HG03103 (cell line): ENCODE data around the gene SUMO3.
A peak's percentile ranks its signal among the peaks of the same experiment; 100 is the strongest.
"Not testable (repeated sequence)": the region's sequence is repeated elsewhere in the genome, so short reads cannot be mapped to it uniquely, and the experiment has no call there.

Experiments
- ATAC-seq: cut with Tn5 transposase; IDR thresholded peaks from one replicate; pipeline ENCODE4 v1.9.1; 2021; ENCODE audit warnings: low read depth; ENCODE audit not compliant: unreplicated experiment

Gene SUMO3

DNA sequence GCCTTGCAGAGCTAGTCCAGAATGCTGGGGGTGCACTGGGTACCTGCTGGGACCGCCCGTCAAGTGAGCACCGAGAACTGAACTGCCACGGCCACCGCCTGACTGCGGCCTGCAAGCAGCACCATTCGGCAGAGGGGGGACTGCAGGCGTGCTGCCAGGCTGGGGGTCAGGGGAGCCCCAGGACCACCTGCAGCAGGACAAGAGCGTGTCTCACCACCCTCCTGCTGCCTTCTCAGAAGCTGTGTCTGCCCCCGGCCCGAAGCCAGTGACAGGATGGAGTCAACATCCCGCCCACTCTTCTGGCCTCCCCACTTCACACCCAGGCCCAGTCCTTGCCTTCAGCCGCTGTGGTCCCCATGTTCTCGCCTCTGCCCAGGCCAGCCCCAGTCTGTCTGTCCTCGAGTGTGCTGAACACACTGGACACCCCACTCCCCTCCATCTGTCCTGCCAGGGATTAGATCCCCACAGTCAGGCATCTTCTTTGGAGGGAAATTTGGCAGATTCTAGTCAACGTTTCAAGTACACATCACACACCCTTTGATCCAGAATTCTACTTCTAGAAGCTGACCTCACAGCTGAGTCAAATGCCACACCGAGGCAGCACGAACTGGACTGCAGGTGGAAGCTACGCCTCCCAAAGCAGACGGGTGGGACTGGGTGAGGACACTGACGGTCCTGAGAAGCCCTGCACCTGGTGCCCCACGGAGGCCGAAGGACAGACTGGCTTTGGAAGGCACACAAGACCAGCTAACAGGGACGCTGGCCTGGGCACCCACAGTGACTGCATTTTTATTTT, 29.6 kb upstream of the SUMO3 start:
- ATAC-seq = no peak

DNA sequence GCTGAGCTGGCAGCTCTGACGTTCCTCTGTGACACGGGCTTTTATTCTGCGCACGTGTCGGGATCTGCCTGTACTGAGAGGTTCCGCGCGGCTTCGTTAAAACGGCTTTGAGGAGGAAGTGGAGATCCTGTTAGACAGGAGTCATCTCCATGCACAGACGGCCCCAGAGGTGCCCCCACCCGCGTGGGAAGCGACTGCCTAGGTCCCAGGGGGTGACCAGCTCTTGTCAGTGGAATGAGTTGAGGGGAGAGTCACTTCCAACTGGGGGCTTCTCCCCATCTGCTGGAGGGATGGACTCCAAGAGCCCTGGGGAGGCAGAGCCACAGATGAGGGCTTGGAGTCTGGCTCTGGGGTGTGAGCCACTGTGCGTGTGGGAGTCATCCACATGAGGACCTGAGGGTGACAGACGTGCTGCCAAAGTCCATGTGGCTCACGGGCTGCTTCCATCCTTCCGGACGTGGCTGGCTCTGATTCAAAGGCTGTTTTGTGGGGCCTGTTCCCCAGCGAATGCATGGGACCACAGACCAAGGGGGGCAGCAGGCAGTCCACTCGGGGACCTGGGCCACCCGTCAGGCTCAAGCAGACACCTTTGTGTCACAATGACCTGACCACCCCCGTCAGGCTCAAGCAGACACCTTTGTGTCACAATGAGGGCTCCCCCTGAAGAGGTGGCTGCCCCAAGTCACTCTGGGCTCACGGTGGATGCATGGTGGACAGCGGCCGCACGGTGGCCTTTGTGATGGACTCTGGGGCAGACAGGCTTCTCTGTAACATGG, 28.8 kb upstream of the SUMO3 start:
- ATAC-seq = no peak

DNA sequence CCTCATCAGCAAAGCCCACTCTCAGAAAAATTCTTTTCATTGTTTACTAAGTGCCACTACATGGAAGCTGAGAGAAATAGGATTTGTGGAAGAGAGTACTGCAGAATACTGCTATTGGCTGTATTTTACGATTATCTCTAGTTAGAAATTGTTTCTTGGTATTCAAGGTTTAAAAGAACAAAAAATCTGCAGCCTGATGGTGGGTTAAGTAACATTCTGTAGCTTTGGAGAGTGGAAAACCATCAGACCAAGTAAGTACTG, 28.3 kb upstream of the SUMO3 start:
- no peak for ATAC-seq

DNA sequence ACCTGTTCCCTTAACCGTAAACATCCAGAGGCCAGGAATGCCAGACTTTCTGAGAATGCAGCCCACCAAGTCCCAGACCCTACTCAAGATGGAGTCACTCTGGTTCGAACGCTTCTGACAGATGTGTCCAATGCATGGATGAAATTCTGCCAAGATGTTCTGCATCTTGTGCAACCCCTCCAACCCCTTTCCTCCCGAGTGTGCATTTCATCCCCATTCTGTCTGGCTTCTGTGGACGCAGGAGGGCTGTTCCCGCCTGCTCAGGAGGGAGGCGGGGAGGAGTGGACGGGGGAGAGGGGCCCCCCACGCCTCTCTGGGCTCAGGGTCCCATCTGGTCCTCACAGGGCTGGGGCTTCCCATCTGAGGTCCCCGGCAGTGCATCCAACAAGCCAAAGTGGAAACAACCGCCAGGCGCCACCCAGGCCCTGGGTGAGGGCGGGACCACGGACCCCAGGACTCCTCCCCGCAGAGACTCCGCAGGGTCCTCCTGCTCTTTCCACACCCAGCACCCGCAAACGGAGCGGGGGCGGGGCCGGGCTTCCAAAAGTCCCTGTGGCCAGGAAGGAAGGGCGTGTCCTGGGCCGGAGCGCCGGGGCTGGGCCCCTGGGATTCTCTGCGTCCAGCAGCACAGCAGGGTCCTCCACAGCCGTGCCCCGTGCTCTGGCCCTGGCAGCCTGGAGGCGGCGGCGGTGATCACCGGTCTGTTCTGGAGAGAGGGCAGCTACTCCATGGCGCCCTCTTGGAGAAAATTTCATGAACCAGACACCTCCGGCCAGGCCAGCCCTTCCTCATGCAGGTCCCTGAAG, 27.8 kb upstream of the SUMO3 start:
- ATAC-seq = peak; percentile 49

DNA sequence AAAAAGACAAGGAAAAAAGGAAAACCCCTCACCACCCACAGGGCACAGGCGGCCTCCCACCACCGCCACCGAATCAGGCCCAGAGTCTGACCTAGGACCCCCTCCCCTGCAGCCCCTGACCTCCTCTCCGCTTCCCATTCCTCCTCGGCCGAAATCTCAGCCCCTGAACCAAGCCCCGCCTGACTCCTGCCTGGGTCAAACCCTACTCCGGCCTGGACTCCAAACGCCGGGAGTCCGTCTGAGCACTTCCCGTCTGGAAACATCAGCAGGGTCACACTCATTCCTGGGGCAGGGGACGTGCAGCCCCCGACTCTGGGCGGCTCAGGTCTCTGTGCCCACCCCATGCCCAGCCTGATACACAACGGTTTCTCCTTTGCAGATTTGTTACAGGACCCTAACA, 26.4 kb upstream of the SUMO3 start:
- ATAC-seq = no peak

DNA sequence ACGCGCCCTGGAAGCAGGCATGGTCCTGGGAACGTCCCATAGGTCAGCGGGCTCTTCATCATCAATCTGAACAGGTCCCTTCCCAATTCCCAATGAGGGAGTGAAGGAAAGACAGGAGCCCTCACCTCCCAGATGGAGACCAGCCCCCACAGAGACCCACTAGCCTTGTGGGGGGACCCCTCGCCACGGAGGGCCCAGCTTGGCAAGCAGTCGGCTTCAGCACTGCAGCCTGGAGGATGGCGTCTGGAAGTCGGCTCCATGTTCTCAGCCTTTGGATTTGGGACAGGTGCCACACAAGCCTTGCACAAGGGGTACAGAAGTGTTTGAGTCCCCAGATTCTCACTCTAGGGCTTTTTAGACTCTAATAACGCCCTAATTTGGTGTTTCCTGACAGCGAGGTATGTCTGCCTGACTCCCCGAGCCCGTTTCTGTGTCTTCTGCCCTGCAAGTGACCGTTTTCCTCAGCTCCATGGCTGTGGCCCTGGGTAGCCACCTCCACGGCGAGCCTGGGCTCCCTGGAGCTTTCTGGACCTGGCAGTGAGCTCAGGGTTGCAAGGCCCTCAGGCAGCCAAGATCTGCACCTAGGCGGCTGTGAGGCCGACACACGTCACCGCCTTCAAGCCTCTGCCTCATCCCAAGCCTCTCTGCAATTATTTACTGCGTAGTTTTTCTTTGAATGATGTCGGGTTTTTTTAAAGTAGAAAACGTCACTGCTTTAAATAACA, 25.0 kb upstream of the SUMO3 start:
- no peak for ATAC-seq

DNA sequence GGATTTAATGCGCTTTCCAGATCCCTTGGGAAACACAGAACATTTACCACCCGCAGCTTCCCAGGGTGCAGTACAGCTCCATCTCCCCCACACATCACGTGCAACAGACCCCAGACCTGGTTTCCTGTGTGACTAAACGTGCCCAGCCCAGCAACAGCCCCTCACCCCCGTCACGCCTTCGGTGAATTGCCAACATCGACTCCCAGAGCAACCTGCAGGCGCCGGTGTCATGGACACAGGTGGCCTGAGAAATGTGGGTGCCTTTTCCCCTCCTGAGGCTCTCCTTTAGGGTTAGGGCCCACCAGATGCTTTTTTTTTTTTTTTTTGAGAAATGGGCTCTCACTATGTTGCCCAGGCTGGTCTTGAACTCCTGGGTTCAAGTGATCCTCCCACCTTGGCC, 24.2 kb upstream of the SUMO3 start:
- ATAC-seq = no peak

DNA sequence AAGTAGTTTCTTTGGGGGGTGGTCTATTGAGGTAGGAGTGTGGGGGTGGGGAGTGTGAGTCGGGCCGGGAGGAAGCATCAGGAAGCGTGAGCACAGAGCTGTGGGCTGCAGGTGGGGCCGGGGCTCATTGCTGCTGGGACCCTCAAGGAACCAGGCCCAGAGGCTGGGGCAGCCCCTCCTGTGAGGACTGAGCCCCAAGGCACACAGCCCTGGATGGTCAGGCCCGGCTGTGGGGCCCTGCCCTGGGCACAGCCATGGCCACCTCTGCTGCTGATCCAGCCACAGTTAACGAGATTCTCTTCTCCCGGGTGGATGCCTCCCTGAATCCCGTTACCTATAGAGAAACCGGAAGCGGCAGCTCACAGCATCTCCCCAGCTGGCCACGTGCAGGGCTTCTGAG, 22.9 kb upstream of the SUMO3 start:
- no peak for ATAC-seq

DNA sequence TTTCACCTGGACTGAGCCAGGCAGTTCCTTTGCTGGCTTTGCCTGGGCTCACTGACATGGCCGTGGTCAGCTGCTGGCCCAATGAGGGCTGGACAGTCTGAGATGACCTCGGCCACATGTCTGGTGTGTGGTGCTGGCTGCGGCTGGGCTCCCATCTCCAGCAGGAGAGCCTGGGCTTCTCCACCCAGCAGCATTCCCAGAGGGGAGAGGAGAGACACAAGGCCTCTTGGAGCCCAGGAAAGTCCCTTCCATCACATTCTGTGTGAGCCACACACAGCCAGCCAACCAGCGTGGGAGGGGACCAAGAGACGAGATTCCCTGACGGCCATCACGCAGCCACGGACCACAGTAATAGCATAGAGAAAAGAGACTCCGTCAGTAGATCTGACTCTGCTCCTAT, 21.1 kb upstream of the SUMO3 start:
- ATAC-seq = no peak

DNA sequence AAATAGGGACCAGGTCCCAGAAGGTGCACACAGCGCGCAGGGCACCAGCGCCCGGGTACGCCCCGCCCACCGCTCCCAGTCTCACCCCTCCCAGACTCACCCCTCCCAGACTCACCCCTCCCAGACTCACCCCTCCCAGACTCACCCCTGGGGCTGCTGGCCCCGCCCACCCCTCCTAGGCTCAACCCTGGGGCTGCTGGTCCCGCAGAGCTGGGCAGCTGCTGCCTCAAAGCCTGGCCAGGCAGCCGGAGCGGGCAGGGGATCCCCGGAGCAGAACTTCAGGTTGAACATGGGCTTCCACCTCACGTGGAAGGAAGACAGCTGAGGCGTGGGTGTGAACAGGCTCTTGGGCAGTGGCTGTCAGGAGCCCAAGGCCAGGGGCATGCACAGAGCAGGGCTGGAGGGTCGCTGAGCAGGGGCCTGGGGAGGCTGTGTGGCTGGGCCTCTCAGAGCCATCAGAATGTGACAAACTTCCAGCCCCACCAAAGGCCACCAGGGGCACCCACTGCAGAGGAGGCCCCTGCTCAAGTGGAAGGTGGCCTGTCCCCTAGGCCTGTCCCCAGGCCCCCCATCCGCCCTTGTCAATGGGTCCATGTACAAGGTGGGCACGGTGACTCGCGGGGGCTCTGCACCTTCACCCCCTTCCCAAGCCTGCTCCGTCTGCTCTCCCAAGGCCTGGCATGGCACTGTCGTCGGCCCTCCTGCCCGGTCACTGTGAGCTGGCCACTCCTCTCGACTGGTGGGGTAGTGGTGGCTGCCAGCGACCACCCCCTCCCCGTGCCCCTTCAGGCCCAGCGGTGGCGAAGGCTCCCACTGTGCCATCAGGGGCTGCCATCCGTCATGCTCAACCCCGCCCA, 20.4 kb upstream of the SUMO3 start:
- ATAC-seq = no peak

DNA sequence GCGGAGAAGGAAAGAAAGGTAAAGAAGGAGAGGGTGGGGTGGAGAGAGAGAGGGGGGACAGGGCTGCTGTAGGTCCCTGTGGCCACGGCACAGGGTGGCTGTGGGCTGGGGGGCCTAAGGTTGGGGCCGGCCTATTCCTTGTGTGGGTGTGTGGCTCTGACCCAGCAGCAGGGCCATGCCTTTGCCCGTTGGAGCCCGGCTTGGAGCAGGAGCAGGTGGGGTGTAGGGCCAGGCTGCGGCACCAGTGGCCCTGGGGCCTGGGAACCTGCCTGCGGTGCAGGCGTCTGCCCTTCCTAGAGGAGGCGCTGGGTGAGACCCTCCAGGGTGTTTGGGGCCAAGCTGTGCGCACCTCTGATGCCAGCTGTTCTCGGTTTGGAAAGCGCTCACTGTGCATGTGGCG, 19.7 kb upstream of the SUMO3 start:
- no peak for ATAC-seq

DNA sequence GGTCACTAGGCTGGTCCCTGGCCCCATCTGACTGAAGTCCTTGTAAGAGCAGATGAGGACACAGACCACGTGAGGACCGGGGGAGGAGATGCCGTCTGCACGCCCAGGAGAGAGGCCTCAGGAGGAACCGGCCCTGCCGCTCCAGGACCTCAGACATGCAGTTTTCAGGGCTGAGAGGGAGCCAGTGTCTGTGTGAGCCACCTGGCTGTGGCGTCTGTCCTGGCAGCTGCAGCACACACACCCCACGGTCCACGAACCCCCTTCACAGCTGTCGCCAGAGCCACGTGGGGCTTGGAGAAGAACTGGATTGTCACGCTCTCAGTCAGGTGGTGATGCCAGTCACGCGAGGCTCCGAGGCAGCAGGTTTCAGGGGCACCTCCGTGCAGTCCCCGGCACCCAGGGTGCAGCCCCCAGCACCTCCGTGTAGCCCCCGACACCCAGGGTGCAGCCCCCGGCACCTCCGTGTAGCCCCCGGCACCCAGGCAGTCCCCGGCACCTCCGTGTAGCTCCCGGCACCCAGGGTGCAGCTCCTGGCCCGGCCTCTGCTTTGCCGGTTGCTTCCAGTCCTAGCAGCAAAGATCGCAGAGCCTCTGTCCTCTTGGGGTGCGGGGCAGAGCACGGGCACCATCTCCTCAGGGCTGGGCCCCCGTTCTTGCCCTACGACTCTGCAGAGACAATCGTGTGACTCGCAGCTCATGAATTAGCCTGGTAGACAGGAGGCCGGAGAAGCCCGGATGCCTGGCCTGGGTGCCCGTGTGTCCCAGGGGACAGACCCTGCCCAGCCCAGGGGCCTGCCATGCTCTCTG, 19.0 kb upstream of the SUMO3 start:
- no peak for ATAC-seq

DNA sequence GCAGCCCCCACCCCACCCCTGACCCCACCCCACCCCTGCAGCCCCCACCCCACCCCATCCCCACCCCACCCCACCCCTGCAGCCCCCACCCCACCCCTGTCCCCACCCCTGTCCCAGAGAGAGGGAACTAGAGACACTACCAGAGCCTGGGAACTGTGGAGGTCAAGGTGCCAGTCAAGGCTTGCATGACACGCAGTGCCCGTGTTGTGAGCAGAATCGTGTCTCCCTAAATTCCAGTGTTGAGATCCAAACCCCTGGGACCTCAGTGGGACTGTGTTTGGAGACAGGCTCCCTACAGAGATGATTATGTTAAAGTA, 18.4 kb upstream of the SUMO3 start:
- ATAC-seq = no peak

DNA sequence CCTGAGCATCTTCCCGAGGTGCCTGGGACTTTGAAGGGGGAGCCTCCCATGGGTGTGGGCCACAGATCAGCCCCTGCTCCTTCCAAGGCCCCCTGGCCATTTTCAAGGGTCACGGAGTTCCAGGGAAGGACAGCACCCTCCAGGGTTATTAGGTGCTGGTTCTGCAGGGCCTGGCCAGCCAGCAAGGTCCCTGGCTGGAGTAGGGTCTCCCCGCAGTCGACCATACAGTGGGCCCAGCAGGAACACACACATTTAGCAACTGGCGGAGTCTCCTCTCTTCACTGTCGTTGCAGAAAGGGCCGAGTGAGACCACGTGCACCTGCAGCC, 17.7 kb upstream of the SUMO3 start:
- no peak for ATAC-seq

DNA sequence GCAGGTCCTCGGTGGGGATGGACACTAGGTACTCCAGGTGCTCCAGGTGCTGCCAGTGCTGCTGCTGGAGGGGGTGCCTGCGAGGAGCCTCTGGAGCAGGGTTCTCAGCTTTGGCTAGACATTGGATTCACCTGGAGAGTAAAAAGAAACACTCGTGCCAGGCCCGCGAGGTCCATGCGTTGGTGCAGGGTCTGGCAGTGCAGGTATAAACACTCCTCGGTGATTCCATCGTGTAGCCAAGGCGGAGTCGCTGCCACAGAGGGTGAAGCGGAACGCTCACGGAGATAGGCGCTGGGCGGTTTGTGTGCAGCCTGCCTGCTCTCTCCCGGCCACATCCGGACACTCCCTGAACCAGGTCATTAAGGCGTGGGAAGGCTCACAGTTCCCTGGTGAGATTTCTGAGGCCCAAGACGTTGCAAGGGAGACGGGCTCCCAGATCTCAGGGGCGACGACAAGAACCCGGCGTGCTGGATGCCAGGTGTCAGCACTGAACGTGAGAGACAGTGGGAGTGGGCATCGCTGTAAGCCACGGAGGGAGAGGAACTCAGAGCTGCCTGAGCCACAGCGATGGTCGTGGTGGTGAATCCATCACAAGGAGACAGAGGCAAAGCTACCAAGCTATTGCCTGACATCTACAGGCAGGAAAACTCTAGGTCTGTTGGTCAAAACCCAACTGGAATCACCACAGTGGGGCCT, 17.2 kb upstream of the SUMO3 start:
- no peak for ATAC-seq

DNA sequence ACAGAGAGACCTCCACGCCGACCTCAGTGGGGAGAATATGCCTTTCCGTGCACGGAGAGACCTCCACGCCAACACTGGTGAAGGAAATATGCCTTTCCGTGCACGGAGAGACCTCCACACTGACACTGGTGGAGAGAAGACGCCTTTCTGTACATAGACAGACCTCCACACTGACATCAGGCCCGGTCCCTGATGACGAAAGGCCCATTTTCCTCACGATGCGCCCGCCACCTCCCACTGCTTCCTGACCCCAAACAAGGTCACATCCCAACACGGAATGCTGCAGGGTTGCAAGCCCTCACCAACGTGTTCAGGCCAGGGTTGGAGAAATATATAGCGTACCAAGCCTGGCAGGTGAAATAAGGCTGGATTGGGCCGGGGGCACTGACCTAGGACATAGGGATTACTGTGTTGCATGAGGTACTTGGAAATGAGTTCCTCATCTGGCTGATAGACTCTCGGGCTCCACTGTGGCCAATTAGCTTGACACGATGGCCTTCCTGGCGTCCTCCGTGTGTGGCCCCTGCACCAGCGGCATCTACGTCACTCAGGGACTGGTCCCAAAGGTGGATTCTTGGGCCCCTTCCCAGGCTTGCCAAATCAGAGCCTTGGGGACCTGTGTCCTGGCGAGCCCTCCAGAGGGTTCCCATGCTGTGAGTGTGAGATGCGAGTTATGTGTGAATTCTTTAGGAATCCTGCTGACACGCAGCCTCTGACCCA, 16.5 kb upstream of the SUMO3 start:
- ATAC-seq = no peak

DNA sequence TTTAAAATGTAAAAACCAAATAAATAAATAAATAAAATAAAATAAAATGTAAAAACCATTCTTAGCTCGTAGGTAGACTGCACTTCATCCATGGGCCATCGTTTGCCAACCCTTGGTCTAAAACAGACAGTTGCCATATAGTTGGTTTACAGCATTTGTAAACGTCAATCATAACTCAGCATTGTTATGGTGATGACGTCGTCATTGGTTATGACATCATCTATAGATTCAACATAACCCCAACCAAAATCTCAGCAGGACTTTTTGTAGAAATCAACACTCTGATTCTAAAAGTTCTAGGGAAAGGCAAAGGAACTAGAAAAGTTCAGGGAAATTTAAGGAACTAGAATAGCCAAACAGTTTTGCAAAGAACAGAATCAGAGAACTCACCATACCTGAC, 15.8 kb upstream of the SUMO3 start:
- ATAC-seq = no peak

DNA sequence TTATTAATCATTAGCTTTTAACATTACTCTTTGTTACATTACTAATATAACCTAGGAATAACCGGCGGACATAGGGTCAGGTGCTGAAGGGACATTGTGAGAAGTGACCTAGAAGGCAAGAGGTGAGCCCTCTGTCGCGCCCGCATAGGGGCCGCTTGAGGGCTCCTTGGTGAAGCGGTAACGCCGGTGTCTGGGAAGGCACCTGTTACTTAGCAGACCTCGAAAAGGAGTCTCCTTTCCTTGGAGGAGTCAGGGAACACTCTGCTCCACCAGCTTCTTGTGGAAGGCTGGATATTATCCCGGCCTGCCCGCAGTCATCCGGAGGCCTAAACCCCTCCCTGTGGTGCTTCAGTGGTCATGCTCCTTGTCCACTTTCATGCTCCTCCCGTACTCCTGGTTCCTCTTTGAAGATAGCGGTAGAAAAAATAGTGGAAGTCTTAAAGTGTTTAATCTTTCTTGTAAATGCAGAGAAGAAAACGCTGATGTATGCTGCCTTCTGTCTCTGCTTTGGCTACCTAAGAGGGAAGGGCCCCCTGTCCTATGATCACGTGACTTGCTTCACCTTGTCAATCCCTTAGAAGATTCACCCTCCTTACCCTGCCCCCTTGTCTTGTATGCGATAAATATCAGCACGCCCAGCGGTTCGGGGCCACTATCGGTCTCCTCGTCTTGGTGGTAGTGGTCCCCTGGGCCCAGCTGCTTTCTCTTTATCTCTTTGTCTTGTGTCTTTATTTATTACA, 14.8 kb upstream of the SUMO3 start:
- ATAC-seq = not testable (repeated sequence)
